ENCODE data around the gene GLRA3. TPM values are rescaled to one million over a fixed set of nuclear protein-coding genes. Genes with fewer than 3 reads are reported as not detected.

The GLRA3 gene
- total RNA-seq, 1 donor from 2014 or later: not detected

DNA sequence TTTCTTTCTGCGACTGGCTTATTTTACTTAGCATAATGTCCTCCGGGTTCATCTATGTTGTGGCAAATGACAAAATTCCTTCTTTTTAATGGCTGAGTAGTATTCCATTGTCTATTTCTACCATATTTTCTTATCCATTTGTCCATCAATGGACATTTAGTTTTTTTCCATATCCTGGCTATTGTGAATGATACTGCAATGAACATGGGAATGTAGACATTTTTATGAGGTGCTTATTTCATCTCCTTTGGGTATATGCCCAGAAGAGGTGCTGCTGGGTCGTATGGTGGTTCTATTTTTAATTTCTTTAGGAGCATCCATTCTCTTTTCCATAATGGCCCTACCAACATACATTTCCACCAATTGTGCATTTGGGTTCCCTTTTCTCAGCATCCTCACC is 230.2 kb downstream of the GLRA3 start:
- intact Hi-C loops (cut with DNase I): no loop called here
- no peaks in the 10 kb centered on the region for H3K4me1 ChIP-seq
- no peaks in the 10 kb centered on the region for H3K9me3 ChIP-seq
- no peak overlapping the region for H3K4me3 ChIP-seq
- no peaks in the 10 kb centered on the region for H3K27me3 ChIP-seq
- TF ChIP-seq, protein P1, sequence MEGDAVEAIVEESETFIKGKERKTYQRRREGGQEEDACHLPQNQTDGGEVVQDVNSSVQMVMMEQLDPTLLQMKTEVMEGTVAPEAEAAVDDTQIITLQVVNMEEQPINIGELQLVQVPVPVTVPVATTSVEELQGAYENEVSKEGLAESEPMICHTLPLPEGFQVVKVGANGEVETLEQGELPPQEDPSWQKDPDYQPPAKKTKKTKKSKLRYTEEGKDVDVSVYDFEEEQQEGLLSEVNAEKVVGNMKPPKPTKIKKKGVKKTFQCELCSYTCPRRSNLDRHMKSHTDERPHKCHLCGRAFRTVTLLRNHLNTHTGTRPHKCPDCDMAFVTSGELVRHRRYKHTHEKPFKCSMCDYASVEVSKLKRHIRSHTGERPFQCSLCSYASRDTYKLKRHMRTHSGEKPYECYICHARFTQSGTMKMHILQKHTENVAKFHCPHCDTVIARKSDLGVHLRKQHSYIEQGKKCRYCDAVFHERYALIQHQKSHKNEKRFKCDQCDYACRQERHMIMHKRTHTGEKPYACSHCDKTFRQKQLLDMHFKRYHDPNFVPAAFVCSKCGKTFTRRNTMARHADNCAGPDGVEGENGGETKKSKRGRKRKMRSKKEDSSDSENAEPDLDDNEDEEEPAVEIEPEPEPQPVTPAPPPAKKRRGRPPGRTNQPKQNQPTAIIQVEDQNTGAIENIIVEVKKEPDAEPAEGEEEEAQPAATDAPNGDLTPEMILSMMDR (IDR thresholded peaks at IDR 0.05): no peak
- TF ChIP-seq POLR2A (IDR thresholded peaks at IDR 0.05) (no peak), POLR2AphosphoS5 (IDR thresholded peaks at IDR 0.05; ENCODE audit: insufficient read depth in 1 of 2, low read depth in 1 of 2) (no peak)
- DNase-seq (ENCODE audit: extremely low spot score in 2 of 2): no peak
- H3K36me3 ChIP-seq: no peaks in the 10 kb centered on the region
- H3K27ac ChIP-seq: no peak overlapping the region

DNA sequence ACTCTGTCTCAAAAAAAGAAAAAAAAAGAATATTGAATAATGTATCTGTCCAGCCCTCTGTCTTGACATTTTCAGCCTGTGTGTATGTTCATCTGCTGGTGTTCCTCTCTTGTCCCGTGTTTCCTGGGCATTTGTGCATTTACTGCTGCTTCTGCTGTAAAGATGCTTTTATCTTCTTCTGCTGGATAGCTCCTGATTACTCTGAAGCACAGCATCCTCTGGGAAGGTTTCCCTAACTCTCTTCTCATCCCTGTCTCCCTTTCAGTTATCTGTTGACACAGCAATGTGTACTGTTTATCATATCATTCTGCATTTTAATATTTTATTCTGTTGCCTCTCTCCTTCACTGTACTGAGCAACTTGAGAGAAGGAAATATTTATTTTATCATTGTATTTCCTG is 232.5 kb downstream of the GLRA3 start:
- DNase-seq (ENCODE audit: extremely low spot score in 2 of 2): no peak
- intact Hi-C loops (cut with DNase I): no loop called here
- TF ChIP-seq, protein P1 (IDR thresholded peaks at IDR 0.05): no peak
- TF ChIP-seq POLR2AphosphoS5 (IDR thresholded peaks at IDR 0.05; ENCODE audit: insufficient read depth in 1 of 2, low read depth in 1 of 2) (no peak), POLR2A (IDR thresholded peaks at IDR 0.05) (no peak)
- H3K27me3 ChIP-seq: no peaks in the 10 kb centered on the region
- H3K36me3 ChIP-seq: no peaks in the 10 kb centered on the region
- H3K9me3 ChIP-seq: no peaks in the 10 kb centered on the region
- H3K4me1 ChIP-seq: no peaks in the 10 kb centered on the region
- H3K27ac ChIP-seq: no peak overlapping the region
- H3K4me3 ChIP-seq: no peak overlapping the region

DNA sequence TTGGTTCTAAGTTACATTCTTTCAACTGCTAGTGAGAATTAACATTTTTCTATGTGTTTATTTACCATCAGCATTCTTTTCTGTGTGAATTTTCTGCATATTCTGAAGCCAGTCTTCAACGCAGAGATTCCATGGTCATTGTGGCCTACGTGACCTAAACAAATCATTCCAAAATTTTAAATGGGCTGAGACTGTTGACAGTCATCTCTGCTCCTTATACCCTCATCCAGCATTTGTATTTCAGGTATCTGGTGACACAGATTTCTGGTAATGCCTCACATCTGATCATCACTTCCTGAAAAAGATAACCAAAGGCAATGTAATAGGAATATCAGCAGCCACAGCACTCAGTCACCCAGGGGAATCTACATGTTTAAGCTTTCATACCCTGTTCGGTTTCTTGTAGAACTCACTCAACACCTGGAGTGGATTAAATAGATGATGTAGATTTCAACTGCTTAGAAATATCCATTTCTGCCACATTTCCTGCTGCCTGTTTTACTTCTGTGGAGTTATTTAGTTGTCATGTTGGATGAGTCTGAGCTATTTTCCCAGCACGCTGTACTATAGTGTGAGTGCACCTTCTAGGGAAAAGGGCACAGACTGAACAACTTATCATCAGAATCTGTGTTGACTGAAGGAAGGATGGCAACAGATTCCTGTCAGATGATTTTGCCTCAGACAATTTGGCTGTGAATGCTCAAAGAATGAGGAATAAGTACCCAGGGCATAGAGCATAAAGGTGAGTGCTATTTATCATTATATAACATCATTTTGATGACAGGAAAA is 233.7 kb downstream of the GLRA3 start:
- TF ChIP-seq POLR2AphosphoS5 (IDR thresholded peaks at IDR 0.05; ENCODE audit: insufficient read depth in 1 of 2, low read depth in 1 of 2): no peak
- TF ChIP-seq POLR2A (IDR thresholded peaks at IDR 0.05): no peak
- DNase-seq (ENCODE audit: extremely low spot score in 2 of 2): no peak

DNA sequence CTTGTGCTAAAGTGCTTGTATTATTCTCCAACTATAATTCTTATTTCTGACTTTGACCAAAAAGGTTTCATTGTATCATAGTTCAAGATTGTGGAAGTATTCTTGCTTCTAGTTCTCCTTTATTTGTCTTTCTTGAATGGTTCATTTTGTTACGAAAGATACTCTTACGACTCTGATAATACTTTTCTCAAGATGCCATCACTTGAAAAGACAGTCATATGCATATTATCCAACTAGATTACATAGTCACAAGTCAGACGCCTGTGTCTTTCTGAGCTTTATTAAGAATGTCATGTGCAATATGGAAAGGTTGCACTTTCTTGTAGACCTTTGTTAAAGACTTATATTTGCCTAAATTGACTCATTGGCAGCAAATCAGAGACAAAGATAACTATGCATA is 235.3 kb downstream of the GLRA3 start:
- TF ChIP-seq POLR2A (IDR thresholded peaks at IDR 0.05) (no peak), POLR2AphosphoS5 (IDR thresholded peaks at IDR 0.05; ENCODE audit: insufficient read depth in 1 of 2, low read depth in 1 of 2) (no peak)
- TF ChIP-seq, protein P1 (IDR thresholded peaks at IDR 0.05): no peak
- no peaks in the 10 kb centered on the region for H3K27me3 ChIP-seq
- no peaks in the 10 kb centered on the region for H3K4me1 ChIP-seq
- H3K27ac ChIP-seq: no peak overlapping the region
- no peaks in the 10 kb centered on the region for H3K9me3 ChIP-seq
- intact Hi-C loops (cut with DNase I): no loop called here
- no peak for DNase-seq (ENCODE audit: extremely low spot score in 2 of 2)
- no peaks in the 10 kb centered on the region for H3K36me3 ChIP-seq
- no peak overlapping the region for H3K4me3 ChIP-seq

More for the DNA sequence above, 233.7 kb downstream of the GLRA3 start:
- Histone ChIP-seq H3K36me3 (no peaks in the 10 kb centered on the region), H3K27me3 (no peaks in the 10 kb centered on the region), H3K9me3 (no peaks in the 10 kb centered on the region), H3K4me1 (no peaks in the 10 kb centered on the region), H3K4me3 (no peak overlapping the region), H3K27ac (no peak overlapping the region)
- intact Hi-C loops (cut with DNase I): no loop called here

DNA sequence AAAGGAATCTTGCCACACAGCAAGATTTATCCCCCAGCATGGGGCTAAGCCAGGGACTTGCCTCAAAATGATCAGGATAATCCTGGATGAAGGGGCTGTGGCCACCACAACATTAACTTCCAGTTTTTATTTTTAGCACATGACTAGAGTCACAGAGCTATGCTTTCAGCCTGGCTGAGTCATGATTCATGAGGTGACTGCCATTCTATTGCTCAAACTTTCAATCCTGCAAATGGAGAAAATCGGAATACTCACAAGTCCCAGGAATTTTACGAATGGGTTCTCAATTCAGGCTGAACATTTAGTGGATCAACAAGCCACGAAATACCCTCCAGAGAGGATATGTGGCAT is 236.1 kb downstream of the GLRA3 start:
- TF ChIP-seq, protein P1 (IDR thresholded peaks at IDR 0.05): no peak
- peak in 1 of 2 donors; percentile 13 for TF ChIP-seq POLR2AphosphoS5 (IDR thresholded peaks at IDR 0.05; ENCODE audit: insufficient read depth in 1 of 2, low read depth in 1 of 2)
- Histone ChIP-seq H3K27ac (no peak overlapping the region), H3K36me3 (no peaks in the 10 kb centered on the region), H3K4me1 (no peaks in the 10 kb centered on the region), H3K9me3 (no peaks in the 10 kb centered on the region), H3K4me3 (no peak overlapping the region), H3K27me3 (no peaks in the 10 kb centered on the region)
- intact Hi-C loops (cut with DNase I): no loop called here
- no peak for DNase-seq (ENCODE audit: extremely low spot score in 2 of 2)

All from vagina (tissue), 2 donors.